HEK293T (cell line): Measurements from ENCODE around the gene ACD.

Source experiments
- ARNT ChIP-seq: fragments of 450-650 bp; IDR thresholded peaks from 2 replicates; pipeline ENCODE4 v1.6.1; 2017; ENCODE audit warnings: mild to moderate bottlenecking
- BHLHE40 ChIP-seq: fragments of 450-650 bp; IDR thresholded peaks from 2 replicates; pipeline ENCODE4 v1.6.1; 2016; ENCODE audit warnings: mild to moderate bottlenecking, moderate library complexity, borderline replicate concordance
- FOXM1 ChIP-seq: fragments of 450-650 bp; IDR thresholded peaks from 2 replicates; pipeline ENCODE4 v1.6.1; 2017; ENCODE audit warnings: mild to moderate bottlenecking, borderline replicate concordance
- LEF1 ChIP-seq: fragments of 450-650 bp; IDR thresholded peaks from 2 replicates; pipeline ENCODE4 v1.6.1; 2017; ENCODE audit warnings: mild to moderate bottlenecking, borderline replicate concordance
- SP1 ChIP-seq: fragments of 450-650 bp; IDR thresholded peaks from 2 replicates; pipeline ENCODE4 v1.6.1; 2017
- ZNF384 ChIP-seq: fragments of 450-650 bp; IDR thresholded peaks from 2 replicates; pipeline ENCODE4 v1.6.1; 2016
- TF ChIP-seq, protein P1 (sequence below): fragments of 450-650 bp; IDR thresholded peaks from 2 replicates; pipeline ENCODE4 v1.6.1; 2016

DNA sequence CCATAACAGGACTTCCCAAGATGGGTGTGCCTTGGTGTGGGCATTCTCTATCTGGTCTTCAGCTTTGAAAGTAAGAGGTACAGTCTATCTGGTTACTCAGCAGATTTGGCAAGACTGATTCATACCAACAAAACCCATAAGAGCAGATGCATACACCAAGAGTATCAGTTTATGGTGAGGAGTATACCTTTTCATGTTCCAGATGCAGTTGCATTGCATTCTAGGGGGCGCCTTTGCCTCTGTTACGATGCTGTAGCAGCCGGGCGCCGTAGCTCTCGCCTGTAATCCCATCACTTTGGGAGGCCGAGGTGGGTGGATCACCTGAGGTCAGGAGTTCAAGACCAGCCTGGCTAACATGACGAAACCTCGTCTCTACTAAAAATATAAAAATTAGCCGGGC lies 46.3 kb downstream of the ACD start:
- TF ChIP-seq, protein P1, sequence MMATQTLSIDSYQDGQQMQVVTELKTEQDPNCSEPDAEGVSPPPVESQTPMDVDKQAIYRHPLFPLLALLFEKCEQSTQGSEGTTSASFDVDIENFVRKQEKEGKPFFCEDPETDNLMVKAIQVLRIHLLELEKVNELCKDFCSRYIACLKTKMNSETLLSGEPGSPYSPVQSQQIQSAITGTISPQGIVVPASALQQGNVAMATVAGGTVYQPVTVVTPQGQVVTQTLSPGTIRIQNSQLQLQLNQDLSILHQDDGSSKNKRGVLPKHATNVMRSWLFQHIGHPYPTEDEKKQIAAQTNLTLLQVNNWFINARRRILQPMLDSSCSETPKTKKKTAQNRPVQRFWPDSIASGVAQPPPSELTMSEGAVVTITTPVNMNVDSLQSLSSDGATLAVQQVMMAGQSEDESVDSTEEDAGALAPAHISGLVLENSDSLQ: no peak
- no peak for TF ChIP-seq SP1
- no peak for TF ChIP-seq FOXM1
- no peak for TF ChIP-seq ZNF384
- TF ChIP-seq LEF1: no peak
- TF ChIP-seq ARNT: no peak
- TF ChIP-seq BHLHE40: no peak
